ENCODE measurements around the gene RRP12. TPM values are rescaled to one million over a fixed set of nuclear protein-coding genes. Genes with fewer than 3 reads are reported as not detected.

RRP12 gene
- total RNA-seq, 2 donors from 2014 or later = 6.1 to 12.3 TPM

GRCh38 chr10:97365761-97366351, 35.3 kb downstream of the RRP12 start:
- H3K27ac ChIP-seq = peak overlapping the region; percentile 23 to 26
- TF ChIP-seq, protein P1, sequence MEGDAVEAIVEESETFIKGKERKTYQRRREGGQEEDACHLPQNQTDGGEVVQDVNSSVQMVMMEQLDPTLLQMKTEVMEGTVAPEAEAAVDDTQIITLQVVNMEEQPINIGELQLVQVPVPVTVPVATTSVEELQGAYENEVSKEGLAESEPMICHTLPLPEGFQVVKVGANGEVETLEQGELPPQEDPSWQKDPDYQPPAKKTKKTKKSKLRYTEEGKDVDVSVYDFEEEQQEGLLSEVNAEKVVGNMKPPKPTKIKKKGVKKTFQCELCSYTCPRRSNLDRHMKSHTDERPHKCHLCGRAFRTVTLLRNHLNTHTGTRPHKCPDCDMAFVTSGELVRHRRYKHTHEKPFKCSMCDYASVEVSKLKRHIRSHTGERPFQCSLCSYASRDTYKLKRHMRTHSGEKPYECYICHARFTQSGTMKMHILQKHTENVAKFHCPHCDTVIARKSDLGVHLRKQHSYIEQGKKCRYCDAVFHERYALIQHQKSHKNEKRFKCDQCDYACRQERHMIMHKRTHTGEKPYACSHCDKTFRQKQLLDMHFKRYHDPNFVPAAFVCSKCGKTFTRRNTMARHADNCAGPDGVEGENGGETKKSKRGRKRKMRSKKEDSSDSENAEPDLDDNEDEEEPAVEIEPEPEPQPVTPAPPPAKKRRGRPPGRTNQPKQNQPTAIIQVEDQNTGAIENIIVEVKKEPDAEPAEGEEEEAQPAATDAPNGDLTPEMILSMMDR (IDR thresholded peaks at IDR 0.05) = no peak
- DNase-seq (ENCODE audit: low spot score) = no peak
- no peaks in the 10 kb centered on the region for H3K27me3 ChIP-seq
- H3K4me1 ChIP-seq = peaks cover 0 to 11% of the 10 kb centered on the region in 2 donors
- peaks cover 48% of the 10 kb centered on the region for H3K36me3 ChIP-seq
- H3K9me3 ChIP-seq = no peaks in the 10 kb centered on the region
- H3K4me3 ChIP-seq = no peak overlapping the region

- peaks cover 45% of the 10 kb centered on the region for H3K36me3 ChIP-seq
- H3K4me1 ChIP-seq = peaks cover 0 to 11% of the 10 kb centered on the region in 2 donors
- no peak overlapping the region for H3K27ac ChIP-seq
- DNase-seq (ENCODE audit: low spot score) = no peak
- H3K9me3 ChIP-seq = no peaks in the 10 kb centered on the region
- TF ChIP-seq, protein P1 (IDR thresholded peaks at IDR 0.05) = no peak
- H3K4me3 ChIP-seq = no peak overlapping the region
- no peaks in the 10 kb centered on the region for H3K27me3 ChIP-seq
Measured at GRCh38 chr10:97363071-97363470, 38.1 kb downstream of the RRP12 start.

DNA sequence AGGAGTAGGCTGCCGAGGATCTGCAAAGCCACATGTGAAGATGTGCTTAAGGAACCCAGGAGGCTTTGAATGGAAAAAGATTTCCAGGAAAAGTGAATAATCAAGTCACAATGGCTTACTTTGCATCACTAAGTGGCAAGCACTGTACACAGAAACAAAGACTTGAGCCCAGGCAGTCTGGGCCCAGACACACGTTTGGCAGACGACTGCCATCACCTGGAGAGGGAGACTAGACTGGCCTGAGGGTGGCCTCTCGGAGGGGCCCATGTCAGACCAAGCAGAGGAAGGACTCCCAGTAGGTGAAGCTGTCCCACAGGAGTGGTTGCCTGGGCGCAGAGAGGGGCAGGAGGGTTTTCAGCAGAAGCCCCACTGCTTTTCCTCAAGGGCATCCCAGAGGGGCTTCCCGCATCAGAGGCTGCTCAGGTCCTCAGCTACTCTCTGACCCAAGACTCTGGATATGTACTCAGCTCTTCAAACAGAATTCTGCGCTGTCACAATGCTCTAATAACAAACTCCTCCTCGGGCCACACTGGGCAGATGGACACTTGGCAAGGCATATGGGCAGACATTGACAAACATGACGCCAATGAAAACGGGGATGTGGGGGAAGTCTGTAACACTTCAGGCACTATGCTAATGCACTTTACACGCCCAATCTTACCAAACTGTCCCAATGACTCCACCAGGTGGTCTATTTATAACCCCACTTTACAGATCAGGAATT, 38.7 kb downstream of the RRP12 start:
- peaks cover 0 to 11% of the 10 kb centered on the region in 2 donors for H3K4me1 ChIP-seq
- no peaks in the 10 kb centered on the region for H3K9me3 ChIP-seq
- DNase-seq (ENCODE audit: low spot score) = no peak
- no peak overlapping the region for H3K4me3 ChIP-seq
- no peaks in the 10 kb centered on the region for H3K27me3 ChIP-seq
- TF ChIP-seq, protein P1 (IDR thresholded peaks at IDR 0.05) = no peak
- no peak overlapping the region for H3K27ac ChIP-seq
- H3K36me3 ChIP-seq = peaks cover 45% of the 10 kb centered on the region

DNA sequence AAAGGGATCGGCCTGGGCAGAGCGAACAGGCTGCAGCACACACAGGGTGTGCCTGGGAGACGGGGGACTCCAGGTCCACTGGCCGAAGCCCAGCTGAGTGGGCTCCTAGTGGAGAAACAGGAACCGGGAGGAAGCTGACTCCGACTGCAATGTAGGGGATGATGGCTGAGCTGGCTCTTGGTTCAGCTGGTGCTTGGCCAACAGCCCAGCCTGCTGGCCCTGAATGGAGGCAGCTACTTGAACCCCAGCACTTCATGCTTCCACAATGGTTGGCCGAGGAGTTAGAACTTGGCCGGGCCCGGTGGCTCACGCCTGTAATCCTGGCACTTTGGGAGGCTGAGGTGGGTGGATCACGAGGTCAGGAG, 39.6 kb downstream of the RRP12 start:
- TF ChIP-seq, protein P1 (IDR thresholded peaks at IDR 0.05) = no peak
- Histone ChIP-seq H3K36me3 (peaks cover 49% of the 10 kb centered on the region), H3K9me3 (no peaks in the 10 kb centered on the region), H3K27ac (no peak overlapping the region), H3K27me3 (no peaks in the 10 kb centered on the region), H3K4me3 (no peak overlapping the region), H3K4me1 (peaks cover 0 to 4% of the 10 kb centered on the region in 2 donors)
- no peak for DNase-seq (ENCODE audit: low spot score)

DNA sequence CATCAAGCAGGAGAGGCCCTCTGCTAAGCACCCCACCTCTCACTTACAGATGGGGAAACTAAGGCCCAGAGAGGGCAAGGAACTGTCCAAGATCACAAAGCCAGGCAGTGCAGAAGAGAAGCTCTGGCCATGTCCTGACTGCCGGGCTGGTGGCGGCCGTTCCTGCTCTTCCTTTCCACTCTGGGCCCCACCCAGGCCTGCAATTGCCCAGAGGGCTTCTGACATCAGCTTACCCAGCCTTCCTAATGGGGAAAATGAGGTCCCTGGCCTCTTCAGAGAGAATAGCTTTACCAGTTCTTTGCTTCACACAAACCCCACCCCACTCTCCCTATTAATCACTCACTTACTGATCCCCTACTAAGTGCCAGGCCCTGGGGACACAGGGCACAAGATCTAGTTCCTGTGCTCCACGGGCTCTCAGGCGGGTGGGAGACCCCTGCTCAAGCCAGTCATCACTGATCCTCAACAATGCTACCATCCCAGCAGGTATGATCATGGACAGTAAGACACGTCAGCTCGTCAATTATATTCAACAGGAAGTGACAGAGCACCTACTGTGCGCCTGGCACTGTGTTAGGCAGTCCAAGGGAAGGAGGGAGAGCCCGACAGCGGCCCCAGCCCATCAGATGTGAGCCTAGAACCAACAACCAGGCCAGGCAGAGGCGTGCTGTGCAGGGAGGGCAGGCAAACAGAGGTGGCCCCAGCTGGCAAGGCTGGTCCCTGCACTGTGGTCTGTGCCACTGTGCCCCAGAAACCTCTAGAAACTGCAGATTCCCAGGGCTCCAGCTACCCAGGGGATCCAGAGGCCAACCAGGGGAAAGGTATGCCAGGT, 40.2 kb downstream of the RRP12 start:
- TF ChIP-seq, protein P1 (IDR thresholded peaks at IDR 0.05) = no peak
- no peak for DNase-seq (ENCODE audit: low spot score)
- Histone ChIP-seq H3K9me3 (no peaks in the 10 kb centered on the region), H3K4me3 (no peak overlapping the region), H3K27me3 (no peaks in the 10 kb centered on the region), H3K27ac (no peak overlapping the region), H3K36me3 (peaks cover 46% of the 10 kb centered on the region), H3K4me1 (peaks cover 0 to 9% of the 10 kb centered on the region in 2 donors)
